HCT116 (cell line): ENCODE measurements around the gene SELENOS. TPM values are rescaled to one million over a fixed set of nuclear protein-coding genes. Genes with fewer than 3 reads are reported as not detected.

Experiments used
- ATAC-seq: fragments of 200-7000 bp; cut with Tn5 transposase; 2 replicates; pipeline ENCODE4 v1.9.1; 2020; ENCODE audit warnings: mild to moderate bottlenecking, moderate library complexity
- BruUV-seq: library from RNA; stranded (reverse); fragments of 400-500 nt; replicated peaks from 2 replicates; lab custom pipeline; 2021; lab: Mats Ljungman, UMichigan
- CTCF ChIA-PET: fragments of 300-600 bp; sonication (Branson Sonifier 250); formaldehyde crosslinking; loops from one replicate; lab custom pipeline; 2021; ENCODE audit warnings: antibody characterized with exemption; lab: Charles Lee
- POLR2A ChIA-PET: fragments of 300-600, 350-600 bp; sonication (Branson Sonifier 250); formaldehyde crosslinking; loops from one replicate; lab custom pipeline; 2021; ENCODE audit warnings: antibody characterized with exemption; lab: Charles Lee
- RAD21 ChIA-PET, 2 experiments: fragments of 300-600 bp; sonication (Branson Sonifier 250); formaldehyde crosslinking; loops; one replicate each; lab custom pipeline; 2023; ENCODE audit warnings: low total read pairs in 2 of 2; ENCODE audit not compliant: uncharacterized antibody in 2 of 2, unreplicated experiment in 2 of 2, low non-redundant PET in 1 of 2; lab: Charles Lee
- DNase-seq: peaks from one replicate; pipeline ENCODE4 v3.0.0-alpha.2; 2010; ENCODE audit warnings: low read depth, low spot score
- H2AFZ ChIP-seq: fragments of 200-600 bp; shearing (Covaris generic), sonication (generic); 2 replicates; pipeline ENCODE4 v1.6.1; 2017; ENCODE audit warnings: low read depth, mixed run types, mixed read lengths, antibody characterized with exemption, low read length; ENCODE audit not compliant: poor library complexity, severe bottlenecking
- H3K27ac ChIP-seq: 2 replicates; pipeline ENCODE4 v1.5.1; 2012; ENCODE audit warnings: low read depth, low read length
- H3K27me3 ChIP-seq: fragments of 200-600 bp; sonication (generic); 2 replicates; pipeline ENCODE4 v1.6.1; 2016; ENCODE audit warnings: mixed run types, low read length, mixed read lengths; ENCODE audit not compliant: insufficient read depth
- H3K36me3 ChIP-seq, 2 experiments: fragments of 200-500 bp in 1 of 2; fragments of 200-600 bp in 1 of 2; sonication (Bioruptor generic) in 1 of 2; sonication (generic) in 1 of 2; 2 replicates each; pipeline versions ENCODE4 v1.5.1 to v1.6.1; 2014 to 2016; ENCODE audit warnings: low read length in 2 of 2, inconsistent platforms in 1 of 2, mixed read lengths in 1 of 2, mixed run types in 1 of 2; ENCODE audit not compliant: insufficient read depth in 2 of 2, control insufficient read depth in 1 of 2
- H3K4me1 ChIP-seq, 2 experiments: fragments of 200-600 bp in 1 of 2; sonication (generic) in 1 of 2; 2 replicates each; pipeline versions ENCODE4 v1.5.1 to v1.6.1; 2012 to 2017; ENCODE audit warnings: low read length in 2 of 2, inconsistent platforms in 1 of 2, mild to moderate bottlenecking in 1 of 2, mixed read lengths in 1 of 2, mixed run types in 1 of 2, moderate library complexity in 1 of 2; ENCODE audit not compliant: insufficient read depth in 2 of 2, control insufficient read depth in 1 of 2
- H3K4me2 ChIP-seq: fragments of 200-600 bp; sonication (generic); 2 replicates; pipeline ENCODE4 v1.6.1; 2017; ENCODE audit warnings: mixed run types, low read length, mixed read lengths
- H3K4me3 ChIP-seq, 2 experiments: fragments of 200-600 bp in 1 of 2; sonication (generic) in 1 of 2; replicated peaks in 1 of 2; 2 replicates each; pipeline ENCODE4 v1.5.1; 2011 to 2016; ENCODE audit warnings: low read length in 2 of 2, control low read depth in 1 of 2, low read depth in 1 of 2, mild to moderate bottlenecking in 1 of 2, mixed read lengths in 1 of 2, mixed run types in 1 of 2
- H3K79me2 ChIP-seq: fragments of 200-600 bp; sonication (generic); 2 replicates; pipeline ENCODE4 v1.6.1; 2017; ENCODE audit warnings: mild to moderate bottlenecking, mixed run types, low read length, moderate library complexity, mixed read lengths; ENCODE audit not compliant: insufficient read depth
- H3K9ac ChIP-seq: fragments of 200-600 bp; sonication (generic); 2 replicates; pipeline ENCODE4 v1.6.1; 2016; ENCODE audit warnings: low read length, mixed read lengths
- H3K9me2 ChIP-seq: fragments of 200-600 bp; sonication (generic), shearing (Covaris generic); 2 replicates; pipeline ENCODE4 v1.6.1; 2017; ENCODE audit warnings: mixed run types, mild to moderate bottlenecking, moderate library complexity; ENCODE audit not compliant: insufficient read depth
- H3K9me3 ChIP-seq, 2 experiments: fragments of 200-500 bp in 1 of 2; fragments of 200-600 bp in 1 of 2; sonication (Bioruptor generic) in 1 of 2; sonication (generic) in 1 of 2; 2 replicates each; pipeline ENCODE4 v1.6.1; 2014 to 2017; ENCODE audit warnings: low read length in 2 of 2, mixed read lengths in 2 of 2, inconsistent platforms in 1 of 2, low read depth in 1 of 2, mild to moderate bottlenecking in 1 of 2, mixed run types in 1 of 2, moderate library complexity in 1 of 2; ENCODE audit not compliant: control insufficient read depth in 1 of 2, insufficient read depth in 1 of 2
- H4K20me1 ChIP-seq: fragments of 200-600 bp; sonication (generic), shearing (Covaris generic); 2 replicates; pipeline ENCODE4 v1.6.1; 2017; ENCODE audit warnings: mixed run types, mild to moderate bottlenecking, moderate library complexity; ENCODE audit not compliant: insufficient read depth
- CEBPB ChIP-seq: IDR thresholded peaks from 2 replicates; pipeline ENCODE4 v1.6.1; 2012; ENCODE audit warnings: low read depth
- EGR1 ChIP-seq: IDR thresholded peaks from 2 replicates; pipeline ENCODE4 v1.6.1; 2012; ENCODE audit warnings: low read depth
- EZH2phosphoT487 ChIP-seq: fragments of 200-600 bp; IDR thresholded peaks from 2 replicates; pipeline ENCODE4 v1.6.1; 2018; ENCODE audit warnings: antibody characterized with exemption, borderline replicate concordance
- FOSL1 ChIP-seq: IDR thresholded peaks from 2 replicates; pipeline ENCODE4 v1.6.1; 2012; ENCODE audit warnings: low read depth
- JUND ChIP-seq: IDR thresholded peaks from 2 replicates; pipeline ENCODE4 v1.6.1; 2012
- POLR2AphosphoS5 ChIP-seq: IDR thresholded peaks from 2 replicates; pipeline ENCODE4 v1.6.1; 2011; ENCODE audit warnings: mild to moderate bottlenecking, low read depth, low read length, moderate library complexity
- RAD21 ChIP-seq: IDR thresholded peaks from 2 replicates; pipeline ENCODE4 v1.6.1; 2012; ENCODE audit warnings: low read depth, mild to moderate bottlenecking
- SIN3A ChIP-seq: IDR thresholded peaks from 2 replicates; pipeline ENCODE4 v1.6.1; 2012; ENCODE audit warnings: low read depth
- SP1 ChIP-seq: IDR thresholded peaks from 2 replicates; pipeline ENCODE4 v1.6.1; 2012; ENCODE audit warnings: low read depth
- SRF ChIP-seq: IDR thresholded peaks from 2 replicates; pipeline ENCODE4 v1.6.1; 2012; ENCODE audit warnings: low read depth
- ZBTB33 ChIP-seq: IDR thresholded peaks from 2 replicates; pipeline ENCODE4 v1.6.1; 2011; ENCODE audit warnings: mild to moderate bottlenecking, low read length, moderate library complexity; ENCODE audit not compliant: insufficient replicate concordance; ENCODE audit errors: extremely low read depth
- ZFX ChIP-seq: fragments of 450-650 bp; IDR thresholded peaks from 2 replicates; pipeline ENCODE4 v1.6.1; 2017
- ZNF274 ChIP-seq: fragments of 200-500 bp; sonication (Bioruptor generic); IDR thresholded peaks from 2 replicates; pipeline ENCODE4 v1.6.1; 2014; ENCODE audit warnings: mild to moderate bottlenecking, low read depth, low read length, inconsistent platforms
- intact Hi-C: fragments of 100-400 bp; cut with micrococcal nuclease; formaldehyde crosslinking; loops from 2 replicates; pipeline ENCODE4 v1.10.0; 2022
- total RNA-seq: library from RNA; stranded (reverse); gene quantifications from one replicate; pipeline ENCODE4 v1.2.1, GENCODE V29; 2021; ENCODE audit not compliant: unreplicated experiment
- TF ChIP-seq, protein P1 (sequence below): IDR thresholded peaks from 2 replicates; pipeline ENCODE4 v1.6.1; 2012

The SELENOS gene
- total RNA-seq, 1 experiment from 2014 or later: 45.6 TPM

- Histone ChIP-seq H3K4me2 (peak overlapping the region; percentile 96), H3K9me3 (no peaks in the 10 kb centered on the region), H3K79me2 (peaks cover 33% of the 10 kb centered on the region), H3K27me3 (no peaks in the 10 kb centered on the region), H3K4me3 (peak overlapping the region; percentile 72 to 93), H3K4me1 (peaks cover 13 to 21% of the 10 kb centered on the region in 2 experiments), H3K36me3 (peaks cover 2 to 5% of the 10 kb centered on the region in 2 experiments; a peak in 3 of 4 replicates), H3K9me2 (no peaks in the 10 kb centered on the region), H3K27ac (peak overlapping the region; percentile 81; the same call in 1 of the 2 replicates), H3K9ac (peak overlapping the region; percentile 75), H2AFZ (peak overlapping the region; percentile 88), H4K20me1 (peaks cover 10% of the 10 kb centered on the region; the same call in 1 of the 2 replicates)
- intact Hi-C loops: loop anchor here (5.0 kb wide), 1 partner anchor 336 kb away; the partner anchor contains the start of gene LRRK1
- ChIA-PET RAD21 (no interaction called here), POLR2A (interaction anchor here (1.7 kb wide), 1 partner anchor 236 kb away, joined by 6 read pairs; no protein-coding TSS in a partner anchor), CTCF (interaction anchor here (1.5 kb wide), 1 partner anchor 163 kb away, joined by 4 read pairs; no protein-coding TSS in a partner anchor)
- TF ChIP-seq ZFX (no peak), EGR1 (no peak)
- TF ChIP-seq, protein P1, sequence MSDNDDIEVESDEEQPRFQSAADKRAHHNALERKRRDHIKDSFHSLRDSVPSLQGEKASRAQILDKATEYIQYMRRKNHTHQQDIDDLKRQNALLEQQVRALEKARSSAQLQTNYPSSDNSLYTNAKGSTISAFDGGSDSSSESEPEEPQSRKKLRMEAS: 0 out of 2 replicates have a peak, but pooled peaks have one; percentile 20
- DNase-seq: no peak
- ATAC-seq: no peak
- no TSS peak for BruUV-seq
Observed at GRCh38 chr15:101252836-101253235, 24.4 kb downstream of the SELENOS start.

GRCh38 chr15:101251830-101252820 is 25.2 kb downstream of the SELENOS start, which contains the start of gene CHSY1:
Gene CHSY1 (minus strand): TSS chr15:101252048. CDS start chr15:101251456, 592 bp downstream.
- BruUV-seq: TSS peak; percentile 90
- ChIA-PET RAD21 (interaction anchor here (0.7 kb wide), 4 partner anchors 10 to 626 kb away, joined by 3 to 4 read pairs (median 4); no protein-coding TSS in a partner anchor), POLR2A (interaction anchor here (0.6 to 1.7 kb wide), 5 partner anchors 16 to 273 kb away, joined by 3 to 6 read pairs (median 3); no protein-coding TSS in a partner anchor), CTCF (interaction anchor here (1.0 to 1.5 kb wide), 5 partner anchors 36 to 244 kb away, joined by 3 to 8 read pairs (median 4); no protein-coding TSS in a partner anchor)
- Histone ChIP-seq H3K4me3 (peak within 1 kb of the TSS; percentile 72 to 96), H3K27ac (peak within 1 kb of the TSS; percentile 81), H4K20me1 (peaks cover 10% of the 10 kb centered on the region; the same call in 1 of the 2 replicates), H3K9ac (peak within 1 kb of the TSS; percentile 81), H3K27me3 (no peaks in the 10 kb centered on the region), H3K36me3 (peaks cover 6 to 12% of the 10 kb centered on the region in 2 experiments; a peak in 3 of 4 replicates), H3K79me2 (peaks cover 40% of the 10 kb centered on the region), H3K9me2 (no peaks in the 10 kb centered on the region), H2AFZ (peak within 1 kb of the TSS; percentile 88), H3K9me3 (no peaks in the 10 kb centered on the region), H3K4me1 (peaks cover 13 to 21% of the 10 kb centered on the region in 2 experiments), H3K4me2 (peak within 1 kb of the TSS; percentile 96)
- DNase-seq: peak; percentile 76
- intact Hi-C loops: loop anchor here (5.0 kb wide), 1 partner anchor 335 kb away; the partner anchor contains the start of gene LRRK1
- ATAC-seq: peak; percentile 78
- no peak for TF ChIP-seq FOSL1
- TF ChIP-seq SP1: peak; percentile 79
- TF ChIP-seq JUND: no peak
- TF ChIP-seq SIN3A: peak; percentile 85
- TF ChIP-seq RAD21: no peak
- no peak for TF ChIP-seq CEBPB
- peak; percentile 1 for TF ChIP-seq ZBTB33
- peak; percentile 84 for TF ChIP-seq POLR2AphosphoS5
- TF ChIP-seq EGR1: peak; percentile 50; the same call in 1 of the 2 replicates
- no peak for TF ChIP-seq SRF
- TF ChIP-seq ZNF274: no peak
- TF ChIP-seq, protein P1: peak; percentile 85
- TF ChIP-seq EZH2phosphoT487: no peak
